GM13977 (cell line): ENCODE results near the gene RHEB.

Source experiments
- DNase-seq: peaks from one replicate; pipeline ENCODE4 v3.0.0; 2012; ENCODE audit warnings: low spot score
- CTCF ChIP-seq: IDR thresholded peaks from 2 replicates; pipeline ENCODE4 v1.5.1; 2012; ENCODE audit warnings: mild to moderate bottlenecking, control low read depth; ENCODE audit not compliant: insufficient read depth; ENCODE audit errors: extremely low read depth, missing control alignments
- in situ Hi-C: fragments of 300-500 bp; cut with MboI; formaldehyde crosslinking; loops from one replicate; pipeline ENCODE4 v1.12.0; 2022; ENCODE audit warnings: low sequenced_read_pairs, low pct_unique_long_range_greater_than_20kb, mixed read lengths, inconsistent platforms; ENCODE audit not compliant: unreplicated experiment

Gene RHEB

GRCh38 chr7:151517601-151518104, 2.0 kb downstream of the RHEB start:
- in situ Hi-C loops: no loop called here
- no peak for DNase-seq
- no peak for TF ChIP-seq CTCF

- no peak for TF ChIP-seq CTCF
- in situ Hi-C loops: no loop called here
- no peak for DNase-seq
Observed at GRCh38 chr7:151515276-151515565, 4.5 kb downstream of the RHEB start.

- in situ Hi-C loops: no loop called here
- DNase-seq: no peak
- TF ChIP-seq CTCF: no peak
Observed at GRCh38 chr7:151514461-151515275, 5.0 kb downstream of the RHEB start.

GRCh38 chr7:151513133-151513532, 6.6 kb downstream of the RHEB start:
- in situ Hi-C loops: no loop called here
- no peak for DNase-seq
- no peak for TF ChIP-seq CTCF

GRCh38 chr7:151512353-151512752, 7.3 kb downstream of the RHEB start:
- TF ChIP-seq CTCF: no peak
- in situ Hi-C loops: no loop called here

GRCh38 chr7:151511946-151512345, 7.7 kb downstream of the RHEB start:
- no peak for DNase-seq

More at GRCh38 chr7:151512353-151512752, 7.3 kb downstream of the RHEB start:
- no peak for DNase-seq

More at GRCh38 chr7:151511946-151512345, 7.7 kb downstream of the RHEB start:
- in situ Hi-C loops: no loop called here
- TF ChIP-seq CTCF: no peak
